ENCODE results near the gene FBXL19. TPM values are rescaled to one million over a fixed set of nuclear protein-coding genes. Genes with fewer than 3 reads are reported as not detected.

Gene FBXL19
- total and polyA plus RNA-seq, 2 of the 13 experiments (the other 11 are each of a cell fraction or from before 2014, with no cell fraction given): 6.0 to 13.7 TPM

DNA sequence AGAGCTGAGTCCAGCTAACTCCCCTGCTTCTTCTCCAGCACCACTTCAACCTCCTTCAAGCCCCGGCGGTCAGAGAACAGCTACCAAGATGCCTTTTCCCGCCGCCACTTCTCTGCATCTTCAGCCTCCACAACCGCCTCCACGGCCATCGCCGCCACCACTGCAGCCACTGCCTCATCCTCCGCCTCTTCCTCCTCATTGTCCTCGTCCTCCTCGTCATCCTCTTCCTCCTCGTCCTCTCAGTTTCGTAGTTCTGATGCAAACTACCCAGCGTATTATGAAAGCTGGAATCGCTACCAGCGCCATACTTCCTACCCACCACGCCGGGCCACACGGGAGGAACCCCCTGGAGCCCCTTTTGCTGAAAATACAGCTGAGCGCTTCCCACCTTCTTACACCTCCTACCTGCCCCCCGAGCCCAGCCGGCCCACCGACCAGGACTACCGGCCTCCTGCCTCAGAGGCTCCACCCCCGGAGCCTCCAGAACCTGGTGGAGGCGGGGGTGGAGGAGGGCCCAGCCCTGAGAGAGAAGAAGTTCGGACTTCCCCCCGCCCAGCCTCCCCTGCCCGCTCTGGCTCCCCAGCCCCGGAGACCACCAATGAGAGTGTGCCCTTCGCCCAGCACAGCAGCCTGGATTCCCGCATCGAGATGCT, 41.3 kb downstream of the FBXL19 start:
- ChIA-PET CTCF (ENCODE audit: low intra/inter-chr PET ratio, low total read pairs) (no interaction called here), POLR2A (interaction anchor here (1.5 kb wide), 1 partner anchor 11 kb away, joined by 4 read pairs; no protein-coding TSS in a partner anchor)
- DNase-seq (ENCODE audit: low spot score) (no peak), ATAC-seq (peak; percentile 6), FAIRE-seq (no peak)
- Histone ChIP-seq H3K4me2 (ENCODE audit: low read depth, low read length) (no peak overlapping the region), H3K36me3 (replicated peaks in 1 of 2; ENCODE audit: control insufficient read depth in 1 of 2, insufficient read depth in 2 of 2, low read length in 2 of 2) (peaks cover 63 to 88% of the 10 kb centered on the region in 2 experiments), H4K20me1 (ENCODE audit: insufficient read depth, low read length) (no peaks in the 10 kb centered on the region), H2AFZ (ENCODE audit: low read length) (no peak overlapping the region), H3K9me3 (ENCODE audit: low read length) (no peaks in the 10 kb centered on the region), H3K9ac (ENCODE audit: insufficient read depth, low read depth, low read length) (no peak overlapping the region), H3K79me2 (ENCODE audit: insufficient read depth, low read length) (peaks cover 3% of the 10 kb centered on the region), H3K27me3 (ENCODE audit: control insufficient read depth in 1 of 2, insufficient read depth in 2 of 2, low read length in 2 of 2) (no peaks in the 10 kb centered on the region), H3K4me3 (replicated peaks in 1 of 3; ENCODE audit: insufficient read depth in 1 of 3, low read depth in 2 of 3, low read length in 3 of 3) (no peak overlapping the region), H3K4me1 (ENCODE audit: insufficient read depth, low read length) (peaks cover under 1% of the 10 kb centered on the region; the same call in 1 of the 2 replicates), H3K27ac (ENCODE audit: extremely low read length, insufficient read depth, low read length) (no peak overlapping the region)
- intact Hi-C loops (cut with micrococcal nuclease; ENCODE audit: unreplicated experiment): no loop called here
- in situ Hi-C loops (cut with HindIII; ENCODE audit: extremely low pct_ligation_motif_present, low pct_unique_long_range_greater_than_20kb): no loop called here
- 96% methylated on average over 30 of the region's 33 CpGs for WGBS (ENCODE audit: low lambda C conversion rate)
- BruUV-seq (replicated peaks): no TSS peak
- TF ChIP-seq, protein P1, sequence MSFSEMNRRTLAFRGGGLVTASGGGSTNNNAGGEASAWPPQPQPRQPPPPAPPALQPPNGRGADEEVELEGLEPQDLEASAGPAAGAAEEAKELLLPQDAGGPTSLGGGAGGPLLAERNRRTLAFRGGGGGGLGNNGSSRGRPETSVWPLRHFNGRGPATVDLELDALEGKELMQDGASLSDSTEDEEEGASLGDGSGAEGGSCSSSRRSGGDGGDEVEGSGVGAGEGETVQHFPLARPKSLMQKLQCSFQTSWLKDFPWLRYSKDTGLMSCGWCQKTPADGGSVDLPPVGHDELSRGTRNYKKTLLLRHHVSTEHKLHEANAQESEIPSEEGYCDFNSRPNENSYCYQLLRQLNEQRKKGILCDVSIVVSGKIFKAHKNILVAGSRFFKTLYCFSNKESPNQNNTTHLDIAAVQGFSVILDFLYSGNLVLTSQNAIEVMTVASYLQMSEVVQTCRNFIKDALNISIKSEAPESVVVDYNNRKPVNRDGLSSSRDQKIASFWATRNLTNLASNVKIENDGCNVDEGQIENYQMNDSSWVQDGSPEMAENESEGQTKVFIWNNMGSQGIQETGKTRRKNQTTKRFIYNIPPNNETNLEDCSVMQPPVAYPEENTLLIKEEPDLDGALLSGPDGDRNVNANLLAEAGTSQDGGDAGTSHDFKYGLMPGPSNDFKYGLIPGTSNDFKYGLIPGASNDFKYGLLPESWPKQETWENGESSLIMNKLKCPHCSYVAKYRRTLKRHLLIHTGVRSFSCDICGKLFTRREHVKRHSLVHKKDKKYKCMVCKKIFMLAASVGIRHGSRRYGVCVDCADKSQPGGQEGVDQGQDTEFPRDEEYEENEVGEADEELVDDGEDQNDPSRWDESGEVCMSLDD (CRISPR knock-in tag; IDR thresholded peaks at IDR 0.05; ENCODE audit: borderline replicate concordance): no peak
- TF ChIP-seq AGO2 (optimal IDR thresholded peaks at IDR 0.05; ENCODE audit: low read depth, low read length): peak; percentile 47

DNA sequence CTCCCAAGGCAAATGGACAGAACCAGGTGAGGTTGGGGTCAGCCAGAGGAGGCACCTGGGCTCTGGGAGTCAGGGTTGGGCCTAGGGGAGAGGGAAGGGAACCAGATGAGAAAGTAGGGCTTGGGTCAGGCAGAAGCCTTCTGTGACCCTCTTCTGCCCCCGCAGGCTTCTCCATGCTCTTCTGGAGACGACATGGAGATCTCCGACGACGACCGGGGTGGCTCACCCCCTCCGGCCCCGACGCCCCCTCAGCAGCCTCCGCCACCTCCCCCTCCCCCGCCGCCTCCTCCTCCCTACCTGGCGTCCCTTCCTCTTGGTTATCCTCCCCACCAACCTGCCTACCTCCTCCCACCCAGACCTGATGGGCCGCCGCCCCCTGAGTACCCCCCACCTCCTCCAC, 42.1 kb downstream of the FBXL19 start:
- Histone ChIP-seq H3K27ac (ENCODE audit: extremely low read length, insufficient read depth, low read length) (no peak overlapping the region), H3K36me3 (replicated peaks in 1 of 2; ENCODE audit: control insufficient read depth in 1 of 2, insufficient read depth in 2 of 2, low read length in 2 of 2) (peaks cover 60 to 85% of the 10 kb centered on the region in 2 experiments), H3K4me3 (replicated peaks in 1 of 3; ENCODE audit: insufficient read depth in 1 of 3, low read depth in 2 of 3, low read length in 3 of 3) (no peak overlapping the region), H3K4me1 (ENCODE audit: insufficient read depth, low read length) (no peaks in the 10 kb centered on the region), H4K20me1 (ENCODE audit: insufficient read depth, low read length) (no peaks in the 10 kb centered on the region), H3K79me2 (ENCODE audit: insufficient read depth, low read length) (no peaks in the 10 kb centered on the region), H3K27me3 (ENCODE audit: control insufficient read depth in 1 of 2, insufficient read depth in 2 of 2, low read length in 2 of 2) (no peaks in the 10 kb centered on the region), H3K9me3 (ENCODE audit: low read length) (no peaks in the 10 kb centered on the region), H2AFZ (ENCODE audit: low read length) (no peak overlapping the region), H3K4me2 (ENCODE audit: low read depth, low read length) (no peak overlapping the region), H3K9ac (ENCODE audit: insufficient read depth, low read depth, low read length) (no peak overlapping the region)
- POLR2A ChIA-PET: interaction anchor here (0.6 kb wide), 1 partner anchor 27 kb away, joined by 3 read pairs; no protein-coding TSS in a partner anchor
- DNase-seq (ENCODE audit: low spot score) (no peak), ATAC-seq (peak; percentile 35), FAIRE-seq (no peak)
- BruUV-seq (replicated peaks): no TSS peak
- intact Hi-C loops (cut with micrococcal nuclease; ENCODE audit: unreplicated experiment) (no loop called here), in situ Hi-C loops (cut with HindIII; ENCODE audit: extremely low pct_ligation_motif_present, low pct_unique_long_range_greater_than_20kb) (no loop called here)
- CTCF ChIA-PET (ENCODE audit: low intra/inter-chr PET ratio, low total read pairs): no interaction called here
- TF ChIP-seq POLR2A (IDR thresholded peaks at IDR 0.05; ENCODE audit: insufficient read depth in 1 of 2, low read depth in 2 of 2, low read length in 2 of 2): peak in 1 of 2 experiments; percentile 29; a peak in 1 of 4 replicates
- TF ChIP-seq ZNF720 (CRISPR knock-in tag; IDR thresholded peaks at IDR 0.05): no peak
- 97% methylated on average over 15 of the region's 15 CpGs for WGBS (ENCODE audit: low lambda C conversion rate)

Data from HepG2 (cell line).